Measurements from ENCODE around the gene SRCIN1.

The SRCIN1 gene

GRCh38 chr17:38598536-38598935, 7.2 kb downstream of the SRCIN1 start:
- DNase-seq: peak; percentile 45

- DNase-seq: no peak
These were observed 8.4 kb downstream of the SRCIN1 start for GRCh38 chr17:38597375-38597774.

GRCh38 chr17:38596651-38597050, 9.1 kb downstream of the SRCIN1 start:
- no peak for DNase-seq

DNA sequence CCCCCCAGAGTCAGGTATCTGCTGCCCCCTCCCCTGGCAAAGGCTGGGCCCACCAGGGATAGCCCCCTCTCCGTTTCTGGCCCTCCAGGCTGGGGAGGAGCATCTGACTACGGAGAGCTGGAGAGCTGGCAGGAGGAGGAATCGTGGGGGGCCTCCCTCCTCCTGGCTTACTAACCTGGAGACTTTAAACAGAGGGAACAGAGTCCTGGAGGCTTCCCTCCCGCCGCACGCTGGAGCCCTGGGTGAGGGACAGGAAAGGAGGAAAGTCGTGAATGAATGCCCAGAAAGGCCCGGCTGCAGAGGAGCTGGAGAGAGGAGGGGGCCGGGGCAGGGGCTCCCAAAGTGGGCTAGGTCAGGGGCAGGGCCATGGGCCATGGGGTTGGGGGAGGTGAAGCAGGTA, 9.9 kb downstream of the SRCIN1 start:
- no peak for DNase-seq

- DNase-seq: no peak
These were observed 11.6 kb downstream of the SRCIN1 start for GRCh38 chr17:38594152-38594551.

DNA sequence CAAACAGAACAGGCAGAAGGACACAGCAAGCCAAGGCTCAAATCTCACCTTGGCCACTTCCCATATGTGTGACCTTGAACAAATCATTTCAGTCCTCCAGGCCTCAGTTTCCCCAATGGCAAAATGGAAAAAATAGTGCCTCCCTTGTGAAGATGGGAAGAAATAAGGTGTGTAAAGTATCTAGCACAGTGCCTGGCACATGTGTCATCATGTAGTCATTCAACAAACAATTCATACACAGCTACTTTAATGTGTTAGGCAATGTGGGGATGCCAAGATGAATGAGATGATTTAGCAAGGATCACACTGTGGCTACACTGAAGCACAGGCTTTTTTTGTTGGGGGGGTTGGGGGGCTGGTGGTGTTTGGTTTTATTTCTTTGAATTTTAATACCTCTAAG, 13.3 kb downstream of the SRCIN1 start:
- no peak for DNase-seq

GRCh38 chr17:38591759-38592241, 14.0 kb downstream of the SRCIN1 start:
- no peak for DNase-seq

GRCh38 chr17:38590988-38591758, 14.6 kb downstream of the SRCIN1 start:
- no peak for DNase-seq

- DNase-seq: no peak
These were observed 16.2 kb downstream of the SRCIN1 start for GRCh38 chr17:38589462-38590114.

DNA sequence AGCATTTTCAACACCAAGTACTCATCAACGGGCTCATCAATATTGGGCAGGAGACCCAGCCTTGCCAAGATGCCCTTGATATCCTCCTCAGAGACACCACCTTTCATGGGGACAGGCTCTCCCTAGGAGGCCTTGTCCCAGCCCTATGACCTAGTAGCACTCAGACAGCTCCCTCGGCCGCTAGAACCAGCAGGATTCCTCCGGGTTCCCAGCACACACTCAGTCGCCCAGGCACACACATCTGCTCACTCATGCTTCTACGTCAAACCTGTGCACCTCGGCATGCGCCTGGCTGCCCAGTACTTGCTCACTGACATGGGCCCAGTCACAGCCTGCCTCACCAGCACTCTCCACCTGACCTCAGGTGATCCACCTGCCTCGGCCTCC, 17.0 kb downstream of the SRCIN1 start:
- DNase-seq: no peak

DNA sequence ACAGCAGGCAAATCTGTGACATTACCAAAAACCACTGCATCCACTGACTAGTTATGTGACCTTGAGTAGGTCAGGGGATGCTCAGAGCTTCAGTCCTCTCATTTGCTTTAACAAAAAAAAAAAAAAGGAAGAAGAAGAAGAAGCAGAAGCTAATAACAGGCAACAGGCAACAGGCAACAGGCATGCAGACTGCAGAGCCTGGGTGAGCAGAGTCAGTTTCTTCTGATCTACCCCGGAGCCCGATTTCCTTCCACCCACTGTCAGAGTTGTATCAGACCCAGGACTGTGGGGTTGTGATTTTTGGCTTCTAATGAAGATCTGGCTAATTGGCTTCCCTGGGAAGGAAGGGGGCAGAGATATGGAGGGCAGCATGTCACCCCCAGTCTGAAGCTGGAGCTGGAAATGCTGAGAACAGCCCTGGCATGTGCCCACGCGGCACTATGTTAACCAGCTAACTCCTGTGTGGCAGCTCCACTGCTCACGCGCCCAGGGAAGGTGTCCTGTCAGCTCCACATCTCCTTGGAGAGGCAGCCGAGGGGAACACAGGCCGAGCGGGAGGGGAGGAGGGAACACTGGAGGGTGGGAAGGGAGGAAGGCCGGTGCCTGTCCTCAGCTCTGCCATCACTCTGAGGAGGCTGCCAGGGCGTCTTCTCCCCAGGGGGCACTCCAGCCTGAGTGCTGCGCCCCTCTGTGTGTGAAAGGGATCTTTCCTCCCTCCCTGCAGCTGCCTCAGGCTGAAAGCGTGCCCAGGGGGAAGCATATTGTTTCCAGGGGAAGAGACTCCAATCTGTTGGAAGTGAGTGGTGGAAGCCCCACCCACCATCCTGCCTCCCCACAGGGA, 17.6 kb downstream of the SRCIN1 start:
- no peak for DNase-seq

DNA sequence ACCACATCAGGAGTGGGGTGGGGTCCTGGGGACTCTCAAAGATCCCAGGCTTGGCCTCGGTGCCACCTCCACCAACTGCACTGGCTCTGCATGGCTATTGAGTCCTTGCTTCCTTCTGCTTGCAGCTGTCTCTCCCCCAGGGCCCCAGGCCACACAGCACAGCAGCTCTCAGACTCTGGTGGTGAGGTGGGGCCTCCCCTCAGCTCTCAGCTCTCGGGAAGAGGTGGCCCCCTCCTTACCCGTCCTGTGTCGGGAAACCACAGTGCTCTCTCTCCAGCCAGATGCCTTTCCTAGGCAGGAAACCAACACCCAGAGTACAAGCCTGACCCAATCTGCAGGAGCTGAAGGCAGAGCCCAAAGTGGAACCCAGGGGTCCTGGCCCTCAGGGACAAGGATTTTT, 18.5 kb downstream of the SRCIN1 start:
- no peak for DNase-seq

DNA sequence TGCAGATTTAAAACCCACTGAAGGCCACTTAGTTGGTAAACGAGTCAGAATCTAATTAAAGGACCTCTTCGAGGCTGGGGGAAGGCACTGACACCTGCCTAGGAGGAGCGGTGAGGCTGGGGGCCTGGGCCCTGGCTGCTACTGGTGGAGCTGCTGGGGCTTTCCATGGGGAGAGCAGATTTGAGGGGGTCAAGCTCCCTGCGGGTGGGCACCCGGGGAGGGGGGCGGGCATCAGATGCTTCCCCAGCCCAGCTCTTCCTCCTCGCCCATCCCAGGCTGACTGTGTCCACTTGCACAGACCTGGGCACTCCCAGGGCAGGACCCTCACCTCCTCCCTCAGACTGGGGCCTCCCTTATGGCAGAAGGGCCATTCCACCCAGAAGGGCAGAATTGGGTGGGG, 19.0 kb downstream of the SRCIN1 start:
- DNase-seq: no peak

- no peak for DNase-seq
These were observed 19.7 kb downstream of the SRCIN1 start for GRCh38 chr17:38585918-38586529.

DNA sequence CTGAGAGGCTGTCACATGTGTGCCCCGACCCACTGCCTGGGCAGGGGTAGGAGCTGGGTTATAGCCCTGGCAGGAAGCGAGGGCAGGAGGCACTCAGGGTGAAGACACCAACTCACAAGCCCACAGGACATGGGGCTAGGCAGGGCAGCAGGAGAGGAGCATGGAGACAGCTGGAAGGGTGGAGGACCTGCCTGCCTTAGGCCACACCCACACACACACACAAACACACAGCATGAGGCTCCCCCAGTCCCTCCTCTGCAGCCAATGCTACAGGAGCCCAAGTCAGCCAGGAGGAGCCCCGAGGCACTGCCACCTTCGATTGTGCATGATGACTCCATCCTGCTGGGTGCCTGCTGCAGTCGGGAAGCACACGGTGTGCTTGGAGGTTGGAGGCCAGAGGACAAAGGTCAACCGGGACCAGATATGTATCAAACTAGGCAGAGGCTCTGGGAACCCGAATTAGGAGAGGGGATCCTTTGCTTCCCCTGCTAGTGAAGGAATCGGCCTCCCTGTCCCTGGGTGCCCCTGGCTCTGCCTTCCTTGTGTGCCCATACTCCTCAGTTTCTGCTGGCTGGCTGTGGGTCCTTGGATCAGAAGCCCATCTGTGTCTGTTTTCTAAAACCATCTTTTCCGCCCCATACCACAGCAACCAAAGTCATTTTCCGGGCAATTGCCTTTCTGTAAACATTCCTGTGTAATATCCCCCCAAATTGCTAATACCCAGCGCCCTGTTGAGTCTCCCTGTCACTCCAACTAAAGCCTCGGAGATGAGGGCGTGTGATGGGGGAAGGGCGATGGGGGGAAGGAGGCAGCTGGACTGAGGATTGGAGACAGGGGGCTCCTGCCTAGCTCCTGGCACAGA, 20.5 kb downstream of the SRCIN1 start:
- DNase-seq: no peak

- peak; percentile 58 for DNase-seq
These were observed 21.3 kb downstream of the SRCIN1 start for GRCh38 chr17:38584350-38584925.

DNA sequence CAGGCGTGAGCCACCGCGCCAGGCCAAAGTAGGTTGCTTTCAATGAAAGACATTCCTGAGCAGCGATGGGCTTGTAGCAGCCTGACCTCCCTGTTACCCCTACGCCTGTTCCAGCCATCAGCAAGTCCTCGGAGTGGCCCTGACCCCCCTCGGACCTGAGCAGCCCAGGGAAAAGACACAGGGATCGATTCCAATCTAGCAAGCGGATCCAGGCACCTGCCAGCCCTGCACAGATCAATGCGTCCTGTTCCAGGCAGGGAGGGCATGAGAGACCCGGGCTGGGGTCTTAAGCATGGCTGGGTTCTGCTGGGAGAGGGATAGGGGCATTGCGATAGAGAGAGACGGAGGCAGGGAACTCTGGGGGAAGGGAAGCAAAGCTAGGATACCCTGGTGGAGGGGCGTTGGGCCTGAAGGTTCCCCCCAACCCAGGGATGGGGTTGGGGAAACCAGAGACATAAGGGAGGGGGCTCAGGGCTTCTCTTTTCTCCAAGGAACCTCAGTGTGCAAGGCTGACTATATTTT, 21.9 kb downstream of the SRCIN1 start:
- DNase-seq: no peak

DNA sequence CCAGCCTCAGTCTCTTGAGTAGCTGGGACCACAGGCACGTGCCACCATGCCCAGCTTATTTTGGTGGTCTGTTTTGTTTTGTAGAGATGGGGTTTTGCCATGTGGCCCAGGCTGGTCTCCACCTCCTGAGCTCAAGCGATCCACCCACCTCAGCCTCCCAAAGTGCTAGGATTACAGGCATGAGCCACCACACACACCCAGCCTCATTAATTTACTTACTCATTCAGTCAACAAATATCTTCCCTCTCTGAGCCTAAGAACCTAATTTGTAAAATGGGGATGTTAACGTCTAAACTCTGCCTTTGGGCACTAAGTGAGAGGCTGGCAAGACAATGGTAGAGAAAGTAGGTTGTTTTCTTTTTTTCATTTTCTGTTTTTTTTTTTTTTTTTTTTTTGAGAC, 22.6 kb downstream of the SRCIN1 start:
- DNase-seq: no peak

- DNase-seq: no peak
These were observed 23.7 kb downstream of the SRCIN1 start for GRCh38 chr17:38582069-38582468.

- no peak for DNase-seq
These were observed 25.8 kb downstream of the SRCIN1 start for GRCh38 chr17:38579934-38580333.

DNA sequence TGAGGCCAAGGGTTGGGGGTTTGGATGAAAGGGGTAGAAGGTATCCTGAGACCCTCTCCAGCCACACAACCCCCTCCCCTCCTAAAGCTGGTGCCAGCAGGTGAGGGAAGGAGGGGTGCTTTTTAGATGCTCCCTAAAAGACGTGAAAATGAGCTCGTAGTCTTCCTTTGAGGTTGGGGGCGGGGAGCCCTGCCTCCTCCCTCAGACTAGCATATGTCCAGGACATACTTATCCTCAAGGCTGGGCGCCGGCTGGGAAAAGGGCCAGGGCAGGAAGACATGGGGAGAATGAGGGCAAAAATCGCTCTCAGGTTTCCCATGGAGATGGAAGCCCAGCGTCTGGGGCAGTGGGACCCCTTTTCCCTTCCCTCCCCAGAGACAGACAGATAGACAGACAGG, 26.7 kb downstream of the SRCIN1 start:
- DNase-seq: no peak

All from right kidney (tissue), 1 donor.